MCF 10A (cell line): ENCODE data around the gene VASP. TPM values are rescaled to one million over a fixed set of nuclear protein-coding genes. Genes with fewer than 3 reads are reported as not detected.

ENCODE experiments used
- BruUV-seq: library from RNA; stranded (reverse); fragments of 400-500 nt; replicated peaks from 2 replicates; lab custom pipeline; 2021; lab: Mats Ljungman, UMichigan
- CTCF ChIA-PET: fragments of 300-600 bp; sonication (Branson Sonifier 250); formaldehyde crosslinking; extraction: SDS; loops from one replicate; lab custom pipeline; 2021; ENCODE audit warnings: antibody characterized with exemption, inconsistent platforms; lab: Yijun Ruan, JAX
- POLR2A ChIA-PET: fragments of 300-600, 350-650 bp; sonication (Branson Sonifier 250); formaldehyde crosslinking; extraction: SDS; loops from one replicate; lab custom pipeline; 2020; ENCODE audit warnings: antibody characterized with exemption, inconsistent platforms; lab: Yijun Ruan, JAX
- DNase-seq: peaks from one replicate; pipeline ENCODE4 v3.0.0-alpha.2; 2018; ENCODE audit not compliant: unreplicated experiment
- H3K27ac Mint-ChIP-seq: one replicate; pipeline ENCODE4 v1.8.0; 2022; ENCODE audit warnings: mild to moderate bottlenecking, low read depth, mixed read lengths; ENCODE audit not compliant: unreplicated experiment
- H3K27me3 Mint-ChIP-seq: one replicate; pipeline ENCODE4 v1.8.0; 2022; ENCODE audit warnings: mixed read lengths; ENCODE audit not compliant: insufficient read depth, unreplicated experiment
- H3K36me3 Mint-ChIP-seq: one replicate; pipeline ENCODE4 v1.8.0; 2022; ENCODE audit warnings: mild to moderate bottlenecking, moderate library complexity, mixed read lengths; ENCODE audit not compliant: insufficient read depth, unreplicated experiment
- H3K4me1 Mint-ChIP-seq: one replicate; pipeline ENCODE4 v1.8.0; 2022; ENCODE audit warnings: mixed read lengths; ENCODE audit not compliant: insufficient read depth, unreplicated experiment
- H3K4me3 Mint-ChIP-seq: one replicate; pipeline ENCODE4 v1.8.0; 2022; ENCODE audit warnings: mild to moderate bottlenecking, moderate library complexity, mixed read lengths; ENCODE audit not compliant: unreplicated experiment
- H3K9me3 Mint-ChIP-seq: one replicate; pipeline ENCODE4 v1.8.0; 2022; ENCODE audit warnings: mixed read lengths; ENCODE audit not compliant: unreplicated experiment
- intact Hi-C: fragments of 100-400 bp; cut with micrococcal nuclease; formaldehyde crosslinking; loops from 2 replicates; pipeline ENCODE4 v1.14.1; 2022
- total RNA-seq: library from RNA; stranded (reverse); gene quantifications from 2 replicates; pipeline ENCODE4 v1.2.3, GENCODE V29; 2022
- TF ChIP-seq, protein P1 (sequence below): fragments of 200-600 bp; IDR thresholded peaks from one replicate; pipeline ENCODE4 v1.8.0; 2022; ENCODE audit warnings: antibody characterized with exemption, mild to moderate bottlenecking; ENCODE audit not compliant: unreplicated experiment

VASP gene
- total RNA-seq, 1 experiment from 2014 or later, result 178 TPM

GRCh38 chr19:45501730-45502014 lies 5.6 kb upstream of the VASP start:
- H3K4me1 Mint-ChIP-seq, result peaks cover 27% of the 10 kb centered on the region
- no TSS peak for BruUV-seq
- H3K9me3 Mint-ChIP-seq, result no peaks in the 10 kb centered on the region
- ChIA-PET POLR2A (no interaction called here), CTCF (interaction anchor here (0.6 to 3.1 kb wide), 2 partner anchors 16 to 90 kb away, joined by 3 to 16 read pairs; no protein-coding TSS in a partner anchor)
- no peak for DNase-seq
- no peak overlapping the region for H3K27ac Mint-ChIP-seq
- H3K36me3 Mint-ChIP-seq, result no peaks in the 10 kb centered on the region
- H3K4me3 Mint-ChIP-seq, result no peak overlapping the region
- intact Hi-C loops, result no loop called here
- TF ChIP-seq, protein P1, sequence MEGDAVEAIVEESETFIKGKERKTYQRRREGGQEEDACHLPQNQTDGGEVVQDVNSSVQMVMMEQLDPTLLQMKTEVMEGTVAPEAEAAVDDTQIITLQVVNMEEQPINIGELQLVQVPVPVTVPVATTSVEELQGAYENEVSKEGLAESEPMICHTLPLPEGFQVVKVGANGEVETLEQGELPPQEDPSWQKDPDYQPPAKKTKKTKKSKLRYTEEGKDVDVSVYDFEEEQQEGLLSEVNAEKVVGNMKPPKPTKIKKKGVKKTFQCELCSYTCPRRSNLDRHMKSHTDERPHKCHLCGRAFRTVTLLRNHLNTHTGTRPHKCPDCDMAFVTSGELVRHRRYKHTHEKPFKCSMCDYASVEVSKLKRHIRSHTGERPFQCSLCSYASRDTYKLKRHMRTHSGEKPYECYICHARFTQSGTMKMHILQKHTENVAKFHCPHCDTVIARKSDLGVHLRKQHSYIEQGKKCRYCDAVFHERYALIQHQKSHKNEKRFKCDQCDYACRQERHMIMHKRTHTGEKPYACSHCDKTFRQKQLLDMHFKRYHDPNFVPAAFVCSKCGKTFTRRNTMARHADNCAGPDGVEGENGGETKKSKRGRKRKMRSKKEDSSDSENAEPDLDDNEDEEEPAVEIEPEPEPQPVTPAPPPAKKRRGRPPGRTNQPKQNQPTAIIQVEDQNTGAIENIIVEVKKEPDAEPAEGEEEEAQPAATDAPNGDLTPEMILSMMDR, result no peak
- H3K27me3 Mint-ChIP-seq, result no peaks in the 10 kb centered on the region

GRCh38 chr19:45502111-45502510 lies 5.2 kb upstream of the VASP start:
- no peaks in the 10 kb centered on the region for H3K9me3 Mint-ChIP-seq
- no peak overlapping the region for H3K27ac Mint-ChIP-seq
- no TSS peak for BruUV-seq
- H3K36me3 Mint-ChIP-seq, result no peaks in the 10 kb centered on the region
- DNase-seq, result no peak
- peaks cover 22% of the 10 kb centered on the region for H3K4me1 Mint-ChIP-seq
- no peaks in the 10 kb centered on the region for H3K27me3 Mint-ChIP-seq
- TF ChIP-seq, protein P1, result no peak
- no peak overlapping the region for H3K4me3 Mint-ChIP-seq
- intact Hi-C loops, result no loop called here
- POLR2A ChIA-PET, result no interaction called here
- CTCF ChIA-PET, result no interaction called here

- Mint-ChIP-seq H3K36me3 (peaks cover 3% of the 10 kb centered on the region), H3K27me3 (no peaks in the 10 kb centered on the region), H3K27ac (no peak overlapping the region), H3K4me3 (no peak overlapping the region), H3K4me1 (peaks cover 21% of the 10 kb centered on the region), H3K9me3 (no peaks in the 10 kb centered on the region)
- intact Hi-C loops, result no loop called here
- ChIA-PET CTCF (interaction anchor here (0.6 to 1.7 kb wide), 4 partner anchors 16 to 127 kb away, joined by 3 to 7 read pairs (median 5); no protein-coding TSS in a partner anchor), POLR2A (interaction anchor here (2.3 kb wide), 1 partner anchor 189 kb away, joined by 7 read pairs; the partner anchor contains the start of genes QPCTL and SNRPD2)
- no peak for DNase-seq
- no TSS peak for BruUV-seq
- TF ChIP-seq, protein P1, result no peak
These were observed 3.4 kb upstream of the VASP start for GRCh38 chr19:45503909-45504308.

DNA sequence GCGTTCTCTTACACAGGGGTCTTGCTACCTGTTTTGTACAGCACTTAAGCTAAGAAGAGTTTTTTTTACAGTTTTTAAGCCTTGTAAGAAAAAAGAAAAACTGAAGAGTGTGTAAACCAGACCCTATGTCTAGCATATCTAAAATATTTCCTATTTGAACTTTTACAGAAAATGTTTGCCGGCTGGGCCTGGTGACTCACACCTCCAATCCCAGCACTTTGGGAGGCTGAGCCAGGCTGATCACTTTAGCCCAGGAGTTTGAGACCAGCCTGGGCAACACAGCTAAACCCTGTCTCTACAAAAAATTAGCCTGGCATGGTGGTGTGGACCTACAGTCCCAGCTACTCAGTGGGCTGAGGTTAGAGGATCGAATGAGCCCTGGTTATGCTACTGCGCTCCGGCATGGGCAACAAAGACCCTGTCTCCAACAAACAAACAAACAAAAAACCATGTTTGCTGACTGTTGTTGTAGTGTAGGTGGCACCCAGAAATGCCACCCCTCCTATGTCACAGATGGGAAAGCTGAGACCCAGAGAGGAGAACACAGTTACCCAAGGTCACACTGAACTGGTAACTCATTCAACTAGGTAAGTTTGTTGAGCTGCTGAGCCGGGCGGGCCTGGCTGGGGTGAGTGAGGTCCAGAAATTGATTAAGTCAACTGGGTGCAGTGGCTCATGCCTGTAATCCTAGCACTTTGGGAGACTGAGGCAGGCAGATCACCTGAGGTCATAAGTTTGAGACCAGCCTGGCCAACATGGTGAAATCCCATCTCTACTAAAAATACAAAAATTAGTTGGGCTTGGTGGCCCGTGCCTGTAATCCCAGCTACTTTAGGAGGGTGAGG lies 1.9 kb upstream of the VASP start:
- Mint-ChIP-seq H3K27me3 (no peaks in the 10 kb centered on the region), H3K27ac (peak overlapping the region; percentile 91), H3K4me1 (peaks cover 26% of the 10 kb centered on the region), H3K36me3 (peaks cover 7% of the 10 kb centered on the region), H3K9me3 (no peaks in the 10 kb centered on the region), H3K4me3 (peak overlapping the region; percentile 99)
- TF ChIP-seq, protein P1, result no peak
- ChIA-PET POLR2A (interaction anchor here (0.7 to 2.3 kb wide), 9 partner anchors 9 to 413 kb away, joined by 3 to 10 read pairs (median 4); partner anchors contain the start of genes EML2, FOSB, PPP1R37 and QPCTL), CTCF (interaction anchor here (0.6 to 2.0 kb wide), 11 partner anchors 10 to 176 kb away, joined by 3 to 10 read pairs (median 4); partner anchors contain the start of gene RTN2)
- intact Hi-C loops, result loop anchor here (5.0 kb wide), 2 partner anchors 62 to 137 kb away; no protein-coding TSS in a partner anchor
- no TSS peak for BruUV-seq
- DNase-seq, result no peak
